Heart left ventricle (tissue), 16 donors: ENCODE results near the gene GPR176. TPM values are rescaled to one million over a fixed set of nuclear protein-coding genes. Genes with fewer than 3 reads are reported as not detected.

Source experiments
- ATAC-seq, 4 donors: fragments of 200-7000 bp; cut with Tn5 transposase; one replicate each; pipeline ENCODE4 v1.9.1; 2020 to 2022; ENCODE audit warnings: moderate library complexity in 4 of 4, mild to moderate bottlenecking in 3 of 4, moderate number of reproducible peaks in 1 of 4
- DNase-seq, 5 donors: peaks; one replicate each; pipeline ENCODE4 v3.0.0-alpha.2; 2020
- H3K27ac ChIP-seq, 12 donors: fragments of 200-600 bp; sonication (generic) in 4 of 12; one replicate each; pipeline versions ENCODE4 v1.5.0 to v1.8.0; 2016 to 2022; ENCODE audit warnings: mild to moderate bottlenecking in 2 of 12
- H3K27me3 ChIP-seq, 9 donors: fragments of 200-600 bp; sonication (generic) in 2 of 9; one replicate each; pipeline versions ENCODE4 v1.5.1 to v1.8.0; 2016 to 2022; ENCODE audit warnings: mild to moderate bottlenecking in 3 of 9
- H3K36me3 ChIP-seq, 9 donors: fragments of 200-600 bp; sonication (generic) in 2 of 9; one replicate each; pipeline versions ENCODE4 v1.5.0 to v1.8.0; 2018 to 2022; ENCODE audit warnings: mild to moderate bottlenecking in 2 of 9
- H3K4me1 ChIP-seq, 12 donors: fragments of 200-600 bp; sonication (generic) in 4 of 12; one replicate each; pipeline versions ENCODE4 v1.5.0 to v1.8.0; 2016 to 2022; ENCODE audit warnings: mild to moderate bottlenecking in 3 of 12
- H3K4me3 ChIP-seq, 12 donors: fragments of 200-600 bp; sonication (generic) in 4 of 12; one replicate each; pipeline versions ENCODE4 v1.5.0 to v1.8.0; 2017 to 2022; ENCODE audit warnings: mild to moderate bottlenecking in 9 of 12, moderate library complexity in 4 of 12
- H3K9me3 ChIP-seq, 12 donors: fragments of 200-600 bp; sonication (generic) in 4 of 12; one replicate each; pipeline versions ENCODE4 v1.5.0 to v1.8.0; 2016 to 2022; ENCODE audit warnings: mild to moderate bottlenecking in 1 of 12
- CTCF ChIP-seq, 12 donors: fragments of 200-600 bp; sonication (generic) in 4 of 12; IDR thresholded peaks; one replicate each; pipeline versions ENCODE4 v1.5.0 to v1.8.0; 2018 to 2022; ENCODE audit warnings: antibody characterized with exemption in 12 of 12, mild to moderate bottlenecking in 5 of 12
- POLR2A ChIP-seq, 2 donors: fragments of 450-650 bp; IDR thresholded peaks; one replicate each; pipeline ENCODE4 v1.6.1; 2017; ENCODE audit warnings: antibody characterized with exemption in 2 of 2, mild to moderate bottlenecking in 2 of 2, moderate library complexity in 2 of 2
- WGBS, 4 donors: extraction: QIAGEN DNeasy Blood & Tissue Kit in 2 of 4; methylation state at CpG; one replicate each; pipeline versions ENCODE4 v1.1.5 to v1.1.7; 2013 to 2018; 5-methylcytosine and 5-hydroxymethylcytosine counted together
- intact Hi-C, 10 donors: fragments of 100-400 bp; cut with DNase I; formaldehyde crosslinking; loops; one replicate each; pipeline versions ENCODE4 v1.11.1 to v1.14.2; 2022
- polyA plus RNA-seq, 2 donors: library from polyadenylated mRNA; stranded (reverse); fragments of 200-250 nt; gene quantifications; one replicate each; pipeline ENCODE4 v1.2.3, GENCODE V29; 2013
- total RNA-seq, 9 donors: library from RNA; depleted of rRNA in 2 of 9; stranded (reverse); fragments of >200 nt in 2 of 9; fragmentation: NEBNext Ultra II Directional in 3 of 9; extraction: Animal tissue kit (Norgen Biotek cat#: 25700) in 3 of 9; gene quantifications; one replicate each; pipeline versions ENCODE4 v1.1.0 to v1.2.4, GENCODE V29; 2016 to 2023
- donor health status: ischemic (EF 13 %, LVEDD 7.1; RV severe dilation, severe dysfunction).
- donor health status: healthy with polysubstance abuse.
- donor health status: DM: no; HTN: yes; CAD: no.
- donor health status: DM: no; HTN: no; CAD: no.
- donor health status: ischemic (EF 25% LVEDD 6.9; RV normal size, moderate dysfunction).
- donor health status: ischemic (EF 25% LVEDD 5.7; RV mildly dilated, moderate dysfunction).
- donor health status: healthy.
- donor health status: DM: yes; HTN: yes; CAD: no.
- donor health status: ischemic (EF 35%, LVEDD 5.7; RV mildly dilated, moderate dysfunction).
- donor health status: nonischemic (EF 11% LVEDD 7.7; RV severe dilation, severe dysfunction).
- donor health status: DM: yes; HTN: yes; CAD: no.
- donor health status: PGD.
- donor health status: ischemic (EF 29% LVEDD 5.4; RV normal size, mild dysfunction).
- donor health status: nonischemic (EF 23%, LVEDD 6.1; RV moderate dilation, normal function).

The GPR176 gene
- total and polyA plus RNA-seq, 11 donors = 1.1 to 4.3 (median 2.1) TPM

- H3K4me1 ChIP-seq = peaks cover 0 to 6% (median 0%) of the 10 kb centered on the region in 12 donors
- H3K27me3 ChIP-seq = no peaks in the 10 kb centered on the region
- DNase-seq = no peak
- H3K4me3 ChIP-seq = no peak overlapping the region
- H3K27ac ChIP-seq = no peak overlapping the region
- no peaks in the 10 kb centered on the region for H3K9me3 ChIP-seq
- 63 to 72% (median 66%) methylated on average over 1 of the region's 1 CpG for WGBS, 4 donors
- TF ChIP-seq POLR2A (IDR thresholded peaks at IDR 0.05) (no peak), CTCF (IDR thresholded peaks at IDR 0.05) (no peak)
- intact Hi-C loops = no loop called here
- ATAC-seq = no peak
- no peaks in the 10 kb centered on the region for H3K36me3 ChIP-seq
These were observed 69.6 kb downstream of the GPR176 start for GRCh38 chr15:39850436-39850835.

GRCh38 chr15:39846108-39846507 lies 74.0 kb downstream of the GPR176 start:
- DNase-seq = no peak
- WGBS, 4 donors = 87 to 97% (median 95%) methylated on average over 2 of the region's 2 CpGs
- intact Hi-C loops = no loop called here
- Histone ChIP-seq H3K4me1 (no peaks in the 10 kb centered on the region), H3K36me3 (no peaks in the 10 kb centered on the region), H3K27me3 (no peaks in the 10 kb centered on the region), H3K27ac (no peak overlapping the region), H3K9me3 (no peaks in the 10 kb centered on the region), H3K4me3 (no peak overlapping the region)
- ATAC-seq = no peak
- TF ChIP-seq CTCF (IDR thresholded peaks at IDR 0.05) (no peak), POLR2A (IDR thresholded peaks at IDR 0.05) (no peak)

GRCh38 chr15:39845582-39845981 lies 74.5 kb downstream of the GPR176 start:
- intact Hi-C loops = no loop called here
- H3K36me3 ChIP-seq = no peaks in the 10 kb centered on the region
- no peak for TF ChIP-seq POLR2A (IDR thresholded peaks at IDR 0.05)
- TF ChIP-seq CTCF (IDR thresholded peaks at IDR 0.05) = no peak
- no peak overlapping the region for H3K4me3 ChIP-seq
- no peaks in the 10 kb centered on the region for H3K27me3 ChIP-seq
- no peak for DNase-seq
- no peak overlapping the region for H3K27ac ChIP-seq
- 85 to 89% (median 87%) methylated on average over 5 of the region's 5 CpGs for WGBS, 4 donors
- no peaks in the 10 kb centered on the region for H3K4me1 ChIP-seq
- no peak for ATAC-seq
- H3K9me3 ChIP-seq = no peaks in the 10 kb centered on the region

GRCh38 chr15:39843565-39843964 lies 76.5 kb downstream of the GPR176 start:
- TF ChIP-seq CTCF (IDR thresholded peaks at IDR 0.05) = no peak
- no peak for TF ChIP-seq POLR2A (IDR thresholded peaks at IDR 0.05)
- Histone ChIP-seq H3K4me3 (no peak overlapping the region), H3K36me3 (no peaks in the 10 kb centered on the region), H3K9me3 (peaks cover 0 to 3% (median 0%) of the 10 kb centered on the region in 12 donors), H3K27ac (no peak overlapping the region), H3K4me1 (no peaks in the 10 kb centered on the region), H3K27me3 (no peaks in the 10 kb centered on the region)
- 66 to 75% (median 72%) methylated on average over 2 of the region's 2 CpGs for WGBS, 4 donors
- ATAC-seq (no peak), DNase-seq (no peak)
- intact Hi-C loops = no loop called here
